ENCODE results near the gene PKIB.

Gene PKIB

DNA sequence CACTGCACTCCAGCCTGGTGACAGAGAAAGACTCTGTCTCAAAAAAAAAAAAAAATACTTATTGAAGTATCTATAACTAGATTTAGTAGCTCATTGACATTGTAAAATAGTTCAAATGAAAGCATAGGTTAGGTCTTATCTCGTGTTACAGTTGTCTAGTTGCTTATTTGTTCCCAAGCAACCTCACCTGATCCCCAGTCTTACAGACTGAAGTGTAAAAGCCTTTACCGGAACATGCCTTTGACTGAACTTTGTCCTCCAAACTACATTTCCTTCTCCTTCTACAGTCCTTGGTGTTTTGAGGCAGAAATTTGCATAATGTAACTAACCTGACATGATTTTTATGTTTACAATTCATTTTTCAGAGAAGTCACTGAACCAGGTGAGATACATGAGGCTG lies 61.0 kb downstream of the PKIB start:
- no peak for DNase-seq

DNA sequence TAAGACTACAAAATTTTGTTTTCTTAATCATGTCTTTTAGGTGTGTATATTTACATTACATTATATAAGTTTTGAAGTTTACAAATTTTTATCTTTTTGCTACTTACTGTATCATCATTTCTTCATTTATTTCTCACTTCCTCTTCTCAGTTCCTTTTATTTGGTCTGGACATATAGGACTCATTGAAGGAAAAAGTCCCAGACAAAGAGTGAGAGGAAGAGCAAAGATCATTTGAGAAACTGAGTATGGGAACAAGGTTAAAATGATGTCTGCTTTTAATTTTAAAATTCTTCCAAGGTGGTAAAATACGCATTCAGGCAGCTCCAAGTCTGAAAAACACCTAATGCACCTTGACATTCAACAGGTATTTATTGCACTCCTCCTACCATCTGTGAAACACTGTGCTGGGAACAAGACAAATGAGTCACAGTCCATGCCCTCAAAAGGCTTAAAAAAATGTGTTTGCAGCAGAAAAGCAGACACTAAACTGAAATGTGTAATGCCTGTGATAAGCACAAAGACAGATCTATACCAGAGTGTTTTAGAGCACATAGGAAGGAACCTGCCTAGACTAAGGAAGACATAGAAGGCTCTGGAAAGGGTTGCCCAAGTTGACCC lies 63.2 kb downstream of the PKIB start:
- DNase-seq: no peak

- no peak for DNase-seq
These were observed 65.9 kb downstream of the PKIB start for GRCh38 chr6:122676146-122676545.

DNA sequence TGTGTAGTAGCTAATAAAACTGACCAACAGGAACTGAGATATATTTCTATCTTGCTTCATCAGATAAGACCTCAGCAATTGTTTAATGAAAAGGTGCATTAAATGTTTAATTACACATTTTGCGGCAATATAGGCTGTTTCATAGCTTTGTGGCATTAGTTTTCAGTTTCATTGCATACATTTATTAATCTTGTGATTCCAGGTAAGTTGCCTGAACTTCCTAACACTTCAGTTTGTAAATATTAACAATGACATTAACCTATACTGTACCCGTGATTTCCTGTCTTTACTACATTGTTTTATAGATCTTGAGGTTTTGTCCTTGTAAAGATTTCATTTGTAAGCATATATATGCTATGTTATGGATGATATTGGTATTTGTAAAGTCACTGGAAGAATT lies 66.5 kb downstream of the PKIB start:
- DNase-seq: no peak

DNA sequence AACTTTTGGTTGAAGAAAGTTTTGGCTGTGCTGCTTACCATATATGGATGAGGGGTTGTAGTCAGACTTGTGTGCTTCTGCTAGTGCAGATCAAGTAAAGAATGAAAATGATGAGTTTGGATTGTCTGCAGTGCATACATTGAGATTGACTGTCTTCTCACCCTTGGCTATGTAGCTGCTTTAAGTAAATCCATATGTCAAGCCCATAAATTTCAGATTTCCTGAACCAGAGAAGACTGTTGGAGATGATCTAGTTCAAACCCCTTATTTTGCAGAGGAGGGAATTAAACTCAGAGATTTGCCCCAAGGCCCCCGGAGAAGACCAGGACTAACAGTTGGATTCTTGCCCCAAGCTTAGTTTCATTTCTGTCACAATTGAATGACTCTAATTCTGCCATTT lies 67.2 kb downstream of the PKIB start:
- DNase-seq: no peak

DNA sequence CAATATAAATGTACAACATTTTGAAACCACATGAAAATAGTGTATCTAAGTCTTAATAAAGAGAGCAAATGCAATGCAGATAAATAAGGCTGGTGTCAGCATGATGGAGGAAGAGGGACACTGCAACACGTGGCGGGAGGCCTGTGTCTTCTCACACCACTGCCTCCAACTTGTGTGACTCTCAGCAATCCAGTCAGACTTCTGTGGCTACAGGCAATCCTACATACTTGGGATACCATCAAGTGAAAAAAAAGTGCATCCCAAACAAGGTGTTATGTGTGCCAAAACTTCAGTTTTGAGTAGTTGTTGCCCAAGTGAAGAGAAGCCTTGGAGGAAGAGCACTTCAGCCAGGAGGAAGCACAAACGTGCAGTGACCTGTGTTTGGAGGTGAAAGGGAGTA lies 68.6 kb downstream of the PKIB start:
- no peak for DNase-seq

DNA sequence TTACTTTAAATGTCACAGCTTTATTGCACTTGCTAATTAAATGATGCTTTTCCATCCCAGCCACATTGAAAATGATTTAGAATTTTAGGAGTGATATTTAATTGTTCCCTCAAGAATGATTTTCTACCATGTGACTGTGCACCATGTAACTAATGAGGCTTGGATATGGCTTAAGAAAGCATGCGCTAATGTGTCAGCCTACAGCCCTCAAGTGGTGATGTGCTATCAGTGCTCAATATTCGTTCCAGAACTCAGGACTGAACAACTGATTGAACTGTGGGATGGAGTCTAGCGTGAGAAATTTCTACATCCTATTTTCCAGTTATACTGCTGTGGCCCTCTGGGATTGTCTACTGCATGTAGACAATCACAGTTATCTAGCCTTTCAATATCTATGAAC lies 71.5 kb downstream of the PKIB start:
- no peak for DNase-seq

GRCh38 chr6:122683989-122684651 lies 73.9 kb downstream of the PKIB start:
- DNase-seq: no peak

GRCh38 chr6:122692175-122692598 lies 82.0 kb downstream of the PKIB start:
- no peak for DNase-seq

- no peak for DNase-seq
These were observed 82.8 kb downstream of the PKIB start for GRCh38 chr6:122692807-122693580.

DNA sequence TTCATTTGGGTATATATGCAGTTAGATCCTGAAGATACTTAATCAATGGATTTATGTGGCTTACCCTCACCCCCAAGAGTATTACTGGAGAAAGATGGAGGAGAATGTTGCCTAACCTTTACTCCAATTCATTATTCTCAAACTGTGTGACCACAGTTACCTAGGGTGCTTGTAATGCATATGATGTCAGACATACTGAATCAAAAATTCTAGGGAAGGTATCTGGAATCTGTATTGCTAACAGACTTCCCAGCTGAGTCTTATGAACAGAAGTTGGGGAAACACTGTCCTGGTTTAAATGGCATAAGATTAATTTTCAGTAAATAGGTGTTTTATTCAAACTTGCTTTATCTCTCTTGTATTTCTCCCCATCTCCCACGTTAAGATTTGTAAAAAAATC lies 83.9 kb downstream of the PKIB start:
- no peak for DNase-seq

- DNase-seq: no peak
These were observed 84.4 kb downstream of the PKIB start for GRCh38 chr6:122694602-122695001.

- no peak for DNase-seq
These were observed 85.0 kb downstream of the PKIB start for GRCh38 chr6:122695188-122695587.

- no peak for DNase-seq
These were observed 85.9 kb downstream of the PKIB start for GRCh38 chr6:122696079-122696478.

DNA sequence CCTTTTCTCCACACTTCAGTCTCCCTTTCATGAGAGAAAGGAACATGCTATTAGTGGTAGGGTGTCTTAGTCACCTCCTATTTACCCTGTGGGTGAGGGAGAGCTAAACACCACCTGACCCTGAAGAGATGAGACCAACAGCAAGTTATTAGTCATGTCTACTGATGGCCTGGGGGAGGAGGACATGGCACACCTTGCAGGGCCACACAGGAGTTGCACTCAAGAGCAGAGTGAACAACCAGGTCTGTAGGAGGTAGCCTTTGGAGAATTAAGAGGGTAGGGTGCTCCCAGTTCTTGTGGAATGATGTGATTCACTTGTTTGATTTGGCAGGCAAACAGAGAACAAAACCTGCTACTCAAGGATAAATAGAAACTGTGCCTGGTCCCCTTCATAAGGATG lies 86.6 kb downstream of the PKIB start:
- no peak for DNase-seq

- DNase-seq: no peak
These were observed 87.3 kb downstream of the PKIB start for GRCh38 chr6:122697458-122697857.

DNA sequence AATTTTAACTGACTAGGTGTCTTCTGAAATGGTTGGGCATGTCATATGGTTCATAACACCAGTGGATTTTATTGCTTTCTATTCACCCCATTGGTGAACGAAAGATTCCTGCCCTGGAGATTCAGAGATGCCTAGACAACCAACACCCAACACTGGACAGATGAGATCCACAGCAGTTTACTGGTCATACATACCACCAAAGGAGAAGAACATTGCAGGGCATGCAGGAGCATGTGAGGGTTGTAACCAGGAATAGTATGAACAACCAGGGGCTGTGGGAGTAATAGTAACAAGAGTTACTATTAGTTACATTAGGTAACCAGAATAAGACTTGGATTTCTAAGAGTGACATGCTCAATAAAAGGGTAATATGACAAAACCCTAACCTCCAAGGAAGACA lies 91.5 kb downstream of the PKIB start:
- DNase-seq: no peak

GRCh38 chr6:122702841-122703240 lies 92.6 kb downstream of the PKIB start:
- DNase-seq: no peak

DNA sequence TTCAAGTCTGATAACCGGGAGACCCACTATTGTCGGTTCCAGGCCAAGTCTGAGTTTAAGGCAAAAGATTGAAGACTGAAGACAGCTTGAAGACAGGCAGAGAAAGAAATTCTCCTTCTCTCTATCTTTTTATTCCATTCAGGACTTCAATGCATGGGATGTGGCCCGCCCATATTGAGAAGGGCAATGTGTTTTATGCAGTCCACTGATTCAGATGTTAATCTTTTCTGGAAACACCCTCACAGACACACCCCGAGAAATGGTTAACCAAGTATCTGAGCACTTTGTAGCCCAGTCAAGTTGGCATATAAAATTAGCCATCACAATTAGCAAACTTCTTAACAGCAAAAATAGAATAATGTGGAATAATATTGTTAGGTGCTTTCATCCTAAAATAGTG lies 93.9 kb downstream of the PKIB start:
- DNase-seq: no peak

DNA sequence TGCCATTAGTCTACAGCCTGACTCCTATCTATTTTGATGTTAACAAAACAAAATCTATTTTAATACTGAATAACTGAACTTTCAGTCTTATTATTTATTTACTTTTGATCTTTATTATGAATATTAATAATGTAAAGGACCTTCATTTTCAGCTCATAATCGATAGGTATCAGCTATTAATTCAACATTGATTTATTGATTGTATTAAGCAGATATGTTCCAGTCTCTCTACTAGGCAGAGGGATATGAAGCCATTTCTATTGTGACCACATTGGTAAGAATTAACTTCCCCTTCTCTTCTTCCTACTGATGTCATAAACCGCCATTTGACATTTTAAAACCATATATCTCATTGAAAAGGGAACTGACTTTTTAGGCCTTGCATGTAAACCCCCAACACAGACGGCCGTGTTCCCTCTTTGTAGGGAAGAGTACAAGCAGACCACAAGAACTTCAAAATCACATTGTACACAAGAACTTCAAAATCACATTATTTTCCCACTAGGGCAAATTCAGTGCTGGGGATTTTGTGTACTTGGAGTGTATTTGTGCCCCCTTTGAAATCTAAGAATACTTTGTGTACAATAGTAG lies 99.8 kb downstream of the PKIB start:
- DNase-seq: no peak

- no peak for DNase-seq
These were observed 100.9 kb downstream of the PKIB start for GRCh38 chr6:122710908-122711635.

- no peak for DNase-seq
These were observed 101.9 kb downstream of the PKIB start for GRCh38 chr6:122712093-122712447.

DNA sequence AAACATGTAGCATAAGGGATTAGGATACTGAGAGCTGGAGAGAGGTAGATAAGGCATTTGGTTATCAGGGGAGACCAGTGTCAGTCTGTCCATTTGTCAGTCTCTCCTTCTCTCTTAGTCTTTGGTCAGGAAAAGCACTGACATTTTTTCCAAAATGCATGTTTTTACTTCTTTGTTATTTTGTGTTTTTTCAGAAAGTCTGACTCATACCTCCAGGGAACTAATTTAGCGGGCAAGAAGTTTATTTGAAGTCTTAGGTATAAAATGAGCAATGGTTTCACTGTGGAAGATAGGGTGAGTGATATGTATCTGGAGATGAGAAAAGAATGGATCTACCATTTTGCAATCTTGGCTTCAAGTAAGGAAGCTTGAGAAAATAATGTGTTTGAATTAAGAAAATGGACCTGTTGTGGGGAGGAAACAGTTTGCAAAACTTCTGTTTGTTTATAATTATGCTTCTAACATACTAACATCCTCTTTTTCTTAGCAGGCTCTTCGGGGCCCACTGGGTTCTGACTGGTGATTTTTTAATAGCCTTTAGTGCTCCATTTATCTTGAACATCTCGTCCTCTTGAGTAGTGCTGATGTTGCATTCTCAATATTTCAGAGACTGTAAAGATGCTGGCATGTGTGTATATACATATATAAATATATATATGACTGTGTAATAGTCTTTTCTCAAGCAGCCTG lies 102.4 kb downstream of the PKIB start:
- DNase-seq: no peak

Data from stimulated activated naive CD4-positive, alpha-beta T cell (primary cell).